ENCODE data around the gene PPP1CB.

GRCh38 chr2:28801726-28802125 is 50.1 kb downstream of the PPP1CB start:
- TF ChIP-seq CTCF (IDR thresholded peaks at IDR 0.05), result no peak
- TF ChIP-seq JUND (IDR thresholded peaks at IDR 0.05), result no peak
- no peak for TF ChIP-seq GATA2 (CRISPR knock-in tag; IDR thresholded peaks at IDR 0.05)
- TF ChIP-seq CHD2 (IDR thresholded peaks at IDR 0.05; ENCODE audit: low read length, partially characterized antibody), result no peak
- no peak for TF ChIP-seq YY1 (IDR thresholded peaks at IDR 0.05; ENCODE audit: low read depth)
- no peak for TF ChIP-seq NRF1 (IDR thresholded peaks at IDR 0.05; ENCODE audit: low read depth, low read length)

All from SK-N-SH (cell line).